DOHH2 (cell line): ENCODE results near the gene NRXN3.

Experiments
- EZH2phosphoT487 ChIP-seq: fragments of 200-600 bp; sonication (generic); IDR thresholded peaks from 2 replicates; pipeline ENCODE4 v1.6.1; 2017; ENCODE audit warnings: borderline replicate concordance, mild to moderate bottlenecking, antibody characterized with exemption, low read length, moderate library complexity, mixed read lengths
- TF ChIP-seq, protein P1 (sequence below): fragments of 200-600 bp; sonication (generic); IDR thresholded peaks from one replicate; pipeline ENCODE4 v1.5.1; 2014; ENCODE audit warnings: antibody characterized with exemption, mild to moderate bottlenecking, low read depth, low read length; ENCODE audit not compliant: poor library complexity, severe bottlenecking

DNA sequence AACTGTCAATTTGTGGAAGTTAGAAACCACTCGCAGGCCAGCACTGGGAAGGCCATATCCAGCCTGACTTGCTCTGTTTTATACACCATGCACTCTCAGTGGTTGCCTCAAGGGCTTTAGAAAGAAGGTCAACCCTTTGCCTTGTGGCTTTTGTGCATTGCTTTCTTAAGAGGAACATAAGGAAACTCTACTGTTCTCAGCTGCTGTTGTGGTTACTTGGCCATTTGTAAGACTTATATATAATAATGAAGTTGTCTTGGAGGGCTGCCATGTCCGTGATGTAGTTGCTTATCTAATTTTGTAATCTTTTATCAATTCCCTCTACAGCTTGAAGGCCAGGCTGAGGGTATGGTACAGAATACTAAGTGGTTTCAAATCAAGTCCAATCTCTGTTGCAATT lies 1403.3 kb downstream of the NRXN3 start:
- TF ChIP-seq, protein P1, sequence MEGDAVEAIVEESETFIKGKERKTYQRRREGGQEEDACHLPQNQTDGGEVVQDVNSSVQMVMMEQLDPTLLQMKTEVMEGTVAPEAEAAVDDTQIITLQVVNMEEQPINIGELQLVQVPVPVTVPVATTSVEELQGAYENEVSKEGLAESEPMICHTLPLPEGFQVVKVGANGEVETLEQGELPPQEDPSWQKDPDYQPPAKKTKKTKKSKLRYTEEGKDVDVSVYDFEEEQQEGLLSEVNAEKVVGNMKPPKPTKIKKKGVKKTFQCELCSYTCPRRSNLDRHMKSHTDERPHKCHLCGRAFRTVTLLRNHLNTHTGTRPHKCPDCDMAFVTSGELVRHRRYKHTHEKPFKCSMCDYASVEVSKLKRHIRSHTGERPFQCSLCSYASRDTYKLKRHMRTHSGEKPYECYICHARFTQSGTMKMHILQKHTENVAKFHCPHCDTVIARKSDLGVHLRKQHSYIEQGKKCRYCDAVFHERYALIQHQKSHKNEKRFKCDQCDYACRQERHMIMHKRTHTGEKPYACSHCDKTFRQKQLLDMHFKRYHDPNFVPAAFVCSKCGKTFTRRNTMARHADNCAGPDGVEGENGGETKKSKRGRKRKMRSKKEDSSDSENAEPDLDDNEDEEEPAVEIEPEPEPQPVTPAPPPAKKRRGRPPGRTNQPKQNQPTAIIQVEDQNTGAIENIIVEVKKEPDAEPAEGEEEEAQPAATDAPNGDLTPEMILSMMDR, result no peak
- no peak for TF ChIP-seq EZH2phosphoT487
